Esophagus squamous epithelium (tissue), 4 donors: Measurements from ENCODE around the gene SORL1.

Source experiments
- CTCF ChIP-seq, 6 experiments: fragments of 450-650 bp in 4 of 6; fragments of 200-600 bp in 2 of 6; sonication (generic) in 2 of 6; IDR thresholded peaks; one replicate each; pipeline ENCODE4 v1.5.1; 2016 to 2019; ENCODE audit warnings: antibody characterized with exemption in 6 of 6, mild to moderate bottlenecking in 4 of 6, moderate library complexity in 4 of 6
- POLR2A ChIP-seq, 4 donors: fragments of 450-650 bp; IDR thresholded peaks; one replicate each; pipeline ENCODE4 v1.6.1; 2017; ENCODE audit warnings: antibody characterized with exemption in 4 of 4, mild to moderate bottlenecking in 4 of 4, moderate library complexity in 3 of 4

GRCh38 chr11:121654259-121654842 is 202.2 kb downstream of the SORL1 start:
- TF ChIP-seq CTCF (IDR thresholded peaks at IDR 0.05), result no peak
- TF ChIP-seq POLR2A (IDR thresholded peaks at IDR 0.05), result no peak
